Measurements from ENCODE around the gene TMEM109.

TMEM109 gene

DNA sequence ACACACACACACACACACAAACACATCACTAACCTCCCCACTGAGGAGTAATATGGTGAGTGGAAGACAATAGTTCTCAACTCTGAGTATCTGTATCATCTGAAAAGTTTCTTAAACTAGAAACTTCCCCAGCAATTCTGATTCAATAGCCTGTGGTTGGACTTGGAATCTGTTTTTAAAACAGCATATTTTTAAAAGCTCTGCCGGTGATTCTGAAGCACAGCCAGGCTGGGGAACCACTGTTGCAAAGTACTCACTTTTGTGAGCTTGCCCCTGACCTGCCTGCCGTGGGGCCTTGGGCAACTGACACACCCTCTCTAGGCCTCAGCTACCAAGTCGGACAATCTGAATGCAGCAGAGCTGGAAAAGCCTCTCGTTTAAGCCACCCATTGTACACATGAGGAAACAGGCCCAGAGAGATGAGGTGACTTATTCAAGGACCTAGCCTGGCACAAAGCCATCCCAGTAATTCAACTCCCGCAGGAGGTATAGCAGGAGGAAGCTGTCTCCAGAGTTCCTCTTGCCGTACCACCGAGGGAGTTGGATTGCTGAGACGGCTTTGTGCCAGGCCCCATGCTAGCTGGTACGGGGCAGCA, 29.1 kb downstream of the TMEM109 start:
- no peak for DNase-seq (ENCODE audit: low read depth)

DNA sequence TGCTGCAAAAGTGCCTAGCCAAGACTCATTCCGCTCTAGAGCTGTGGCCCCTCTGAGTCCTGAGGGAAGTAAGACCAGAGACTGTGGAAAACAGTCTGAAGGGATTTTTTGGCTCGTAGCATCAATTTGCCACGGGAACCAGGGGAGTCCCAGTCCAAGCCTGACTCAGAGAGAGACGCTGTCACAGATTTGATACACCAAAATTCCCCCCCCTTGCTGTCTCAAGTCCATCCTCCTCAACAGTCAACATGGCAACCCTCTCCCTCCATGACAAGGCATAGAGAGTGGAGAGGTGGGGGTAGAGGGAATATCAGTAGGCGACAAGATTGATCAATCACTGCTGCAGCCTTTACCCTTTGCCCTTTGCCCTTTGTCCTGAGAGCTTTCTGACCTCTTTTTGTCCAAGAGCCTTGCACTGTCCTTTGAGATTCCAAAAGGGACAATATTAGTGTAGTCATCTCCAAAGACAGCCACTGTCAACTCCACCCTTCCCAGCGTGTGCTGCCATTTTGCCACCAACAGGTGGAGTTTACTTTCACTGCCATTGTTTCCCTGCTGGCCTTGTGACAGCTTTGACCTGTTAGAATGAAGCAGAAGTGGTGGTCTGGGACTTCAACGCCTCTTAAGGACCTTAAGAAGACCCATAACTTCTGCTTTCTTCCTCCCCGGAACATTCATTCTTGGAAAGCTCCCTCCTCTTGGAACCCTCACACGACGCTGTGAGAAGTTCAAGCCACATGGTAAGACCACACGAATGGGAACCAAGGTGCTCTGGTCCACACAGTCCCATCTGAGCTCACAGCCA, 30.7 kb downstream of the TMEM109 start:
- DNase-seq (ENCODE audit: low read depth), result no peak

DNA sequence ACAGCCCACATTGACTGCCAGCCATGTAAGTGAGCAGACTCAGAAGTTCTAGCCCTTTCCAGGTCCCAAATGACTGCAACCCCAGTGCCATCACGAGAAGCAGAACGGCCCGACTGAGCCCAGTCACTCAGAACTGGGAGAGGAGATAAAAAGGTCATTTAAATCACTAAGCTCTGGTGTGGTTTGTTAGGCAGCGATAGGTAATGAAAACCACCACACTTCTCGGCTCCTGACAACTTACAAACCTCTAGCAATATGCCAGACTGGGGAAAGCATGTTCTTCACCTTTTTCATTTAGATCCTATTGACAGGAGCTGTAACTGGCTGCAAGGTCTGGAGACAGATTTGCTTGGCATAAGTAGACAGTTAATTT, 31.3 kb downstream of the TMEM109 start:
- no peak for DNase-seq (ENCODE audit: low read depth)

DNA sequence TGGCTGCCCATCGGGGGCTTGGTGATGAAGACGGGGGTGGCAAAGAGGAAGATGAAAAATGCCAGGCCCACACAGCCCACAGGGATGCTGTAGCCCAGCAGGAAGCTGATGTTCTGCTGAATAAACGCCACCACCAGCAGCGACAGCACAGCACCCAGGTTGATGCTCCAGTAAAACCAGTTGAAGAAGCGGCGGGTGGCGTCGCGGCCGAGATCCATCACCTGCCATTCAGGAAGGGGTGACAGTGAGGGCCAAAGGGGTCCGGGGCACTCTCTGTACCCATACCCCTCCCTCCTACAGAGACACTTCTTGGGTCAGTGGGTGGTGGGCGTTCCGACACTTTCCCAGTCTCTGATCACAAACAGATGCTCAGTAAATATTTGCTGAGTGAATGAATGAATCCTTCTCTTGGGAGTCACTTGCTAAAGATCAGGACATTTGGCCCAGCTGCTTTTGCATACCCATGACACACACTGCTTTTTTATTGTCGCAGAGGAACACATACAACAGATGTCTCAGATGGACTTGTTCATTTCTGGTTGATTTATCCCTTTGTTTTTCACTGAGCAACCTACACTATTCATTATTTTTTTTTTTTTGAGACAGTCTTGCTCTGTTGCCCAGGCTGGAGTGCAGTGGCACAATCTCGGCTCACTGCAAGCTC, 32.8 kb downstream of the TMEM109 start:
- no peak for DNase-seq (ENCODE audit: low read depth)

DNA sequence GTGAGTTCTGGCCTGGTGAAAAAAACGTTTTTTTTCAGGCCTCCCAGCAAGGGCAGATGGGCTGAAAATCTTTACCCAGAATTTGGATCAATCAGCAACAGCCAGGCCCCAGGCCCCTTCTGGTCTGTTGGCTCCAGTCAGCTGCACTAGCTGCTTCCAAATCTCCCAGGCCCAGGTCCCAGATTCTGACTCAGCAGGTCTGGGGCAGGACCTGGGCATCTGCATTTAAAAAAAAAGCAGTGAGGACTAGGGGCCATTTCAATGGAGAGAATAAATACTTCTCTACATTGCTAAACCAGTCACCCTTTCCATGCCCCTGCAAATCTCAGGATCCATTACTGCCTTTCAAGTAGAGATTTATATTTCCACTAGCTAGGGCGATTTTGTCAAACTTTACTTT, 33.7 kb downstream of the TMEM109 start:
- DNase-seq (ENCODE audit: low read depth), result no peak

DNA sequence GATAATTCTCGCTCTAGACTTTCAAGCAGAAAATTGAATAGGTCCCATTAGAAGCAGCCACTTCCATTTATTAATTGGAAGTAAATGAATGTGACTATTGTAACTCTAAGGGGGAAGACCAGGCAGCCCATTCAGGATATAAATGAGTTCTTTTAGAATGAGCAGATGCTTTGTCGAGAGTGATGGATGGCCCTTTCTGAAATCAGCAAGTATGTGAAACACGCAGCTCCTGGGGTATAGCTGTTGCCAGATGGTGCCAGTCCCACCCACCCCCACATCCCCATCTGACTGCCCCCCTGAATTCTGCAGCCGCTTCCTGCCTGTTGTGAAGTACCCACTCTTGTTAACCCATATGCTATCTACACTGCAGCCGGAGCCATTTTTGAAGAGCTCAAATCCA, 34.3 kb downstream of the TMEM109 start:
- no peak for DNase-seq (ENCODE audit: low read depth)

DNA sequence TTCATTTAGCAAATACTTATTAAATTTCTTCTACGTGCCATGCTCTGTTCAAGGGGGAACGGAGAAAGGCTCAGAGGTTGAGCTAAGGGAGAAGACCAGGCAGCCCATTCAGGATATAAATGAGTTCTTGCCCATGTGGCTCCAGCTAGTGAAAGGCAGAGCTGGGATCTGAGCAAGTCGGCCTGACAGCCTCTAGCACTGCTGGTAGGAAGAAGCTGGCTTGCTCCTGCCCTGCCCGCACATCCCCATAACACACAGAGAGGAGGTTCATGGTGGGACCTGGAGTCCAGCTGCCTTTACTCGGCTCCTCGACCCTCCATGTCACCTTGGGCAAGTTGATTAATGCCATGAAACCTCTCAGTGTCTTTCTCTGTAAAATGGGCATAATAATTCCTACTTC, 36.1 kb downstream of the TMEM109 start:
- DNase-seq (ENCODE audit: low read depth), result no peak

DNA sequence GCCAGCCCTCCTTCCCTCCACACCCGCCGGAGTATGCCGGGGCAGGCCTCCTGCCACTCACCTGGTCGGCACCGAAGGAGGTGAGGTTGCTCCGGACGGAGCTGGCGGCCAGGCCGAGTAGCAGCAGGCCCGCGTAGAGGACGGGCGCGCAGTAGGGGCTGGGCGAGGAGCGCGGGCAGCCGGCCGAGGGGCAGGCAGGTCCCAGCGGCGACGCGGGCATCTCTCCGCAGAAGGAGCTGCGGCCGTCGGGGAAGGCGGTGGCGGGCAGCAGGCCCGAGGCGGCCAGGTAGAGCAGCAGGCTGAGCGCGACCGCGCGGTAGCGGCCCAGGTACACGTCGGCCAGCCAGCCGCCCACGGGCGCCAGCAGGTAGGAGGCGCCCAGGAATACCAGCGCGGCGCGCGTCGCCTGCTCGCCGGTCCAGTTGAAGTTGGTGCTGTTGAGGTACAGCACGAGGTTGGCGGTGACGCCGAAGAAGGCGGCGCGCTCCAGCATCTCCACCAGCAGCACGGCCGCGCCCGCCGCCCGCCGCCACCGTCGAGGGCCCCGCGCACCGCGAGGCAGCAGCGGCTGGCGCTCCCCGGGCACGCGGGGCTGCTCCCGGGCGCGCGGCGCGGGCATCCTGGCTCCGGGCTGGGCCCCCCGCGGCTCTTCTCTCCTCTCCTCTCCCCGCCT, 37.1 kb downstream of the TMEM109 start:
- DNase-seq (ENCODE audit: low read depth), result no peak

DNA sequence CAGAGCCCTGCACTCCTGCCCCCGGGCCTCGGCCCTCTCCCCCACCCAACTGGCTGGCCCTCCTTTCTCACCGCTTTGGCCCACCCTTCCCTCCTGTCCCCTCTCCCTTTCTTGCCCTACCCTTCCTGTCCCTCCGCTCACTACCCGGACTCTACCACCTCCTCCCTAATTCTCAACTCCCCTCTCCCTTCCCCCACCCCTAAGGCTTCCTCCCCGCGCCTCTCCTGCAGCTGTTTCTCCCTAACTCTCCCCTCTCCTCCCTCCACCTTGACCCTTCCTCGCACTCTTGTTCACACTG, 37.6 kb downstream of the TMEM109 start:
- DNase-seq (ENCODE audit: low read depth), result no peak

DNA sequence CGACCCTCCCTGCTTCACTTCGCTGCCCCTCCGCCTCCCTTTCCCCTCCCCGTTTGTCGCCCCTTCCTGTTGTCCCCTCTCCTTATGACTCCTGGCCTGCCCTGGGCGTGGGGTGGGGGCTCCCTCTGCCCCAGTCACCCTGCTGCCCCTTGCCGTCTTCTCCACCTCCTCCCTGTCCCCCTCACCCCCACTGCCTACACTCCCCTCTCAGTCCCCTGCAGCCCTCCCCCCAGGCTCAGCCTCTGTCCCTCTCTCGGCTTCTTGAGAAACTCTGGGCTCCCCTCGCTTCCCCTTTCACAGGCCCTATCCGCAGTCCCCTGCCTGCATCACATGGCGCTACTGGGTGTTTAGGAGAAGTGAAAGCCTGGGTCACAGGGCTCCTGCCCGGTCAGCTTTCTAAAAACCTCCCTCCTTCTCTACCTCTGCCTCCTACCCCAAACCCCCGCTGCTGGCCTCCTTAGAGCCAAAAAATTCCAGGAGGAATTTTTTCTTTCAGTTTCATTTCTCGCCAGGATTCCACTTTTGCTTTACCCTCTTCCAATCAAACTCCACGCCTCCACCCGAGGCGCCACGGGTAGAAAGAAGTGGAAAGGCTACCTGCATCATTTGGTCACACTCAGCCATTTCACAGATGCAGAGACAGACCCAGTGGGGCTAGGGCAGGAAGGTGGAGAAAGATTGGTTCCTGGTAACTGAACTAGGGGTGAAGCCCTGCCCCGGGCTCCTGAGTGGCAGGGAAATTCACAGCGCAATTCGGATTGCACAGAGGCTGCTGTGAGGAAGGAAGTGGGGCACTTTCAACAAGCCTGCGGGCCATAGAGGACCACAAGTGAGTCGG, 38.2 kb downstream of the TMEM109 start, which contains the start of gene SLC15A3:
Gene SLC15A3 (minus strand): TSS at position 273 of the 838 bp plus-strand sequence. CDS start 625 bp downstream, outside the sequence.
- DNase-seq (ENCODE audit: low read depth), result no peak

DNA sequence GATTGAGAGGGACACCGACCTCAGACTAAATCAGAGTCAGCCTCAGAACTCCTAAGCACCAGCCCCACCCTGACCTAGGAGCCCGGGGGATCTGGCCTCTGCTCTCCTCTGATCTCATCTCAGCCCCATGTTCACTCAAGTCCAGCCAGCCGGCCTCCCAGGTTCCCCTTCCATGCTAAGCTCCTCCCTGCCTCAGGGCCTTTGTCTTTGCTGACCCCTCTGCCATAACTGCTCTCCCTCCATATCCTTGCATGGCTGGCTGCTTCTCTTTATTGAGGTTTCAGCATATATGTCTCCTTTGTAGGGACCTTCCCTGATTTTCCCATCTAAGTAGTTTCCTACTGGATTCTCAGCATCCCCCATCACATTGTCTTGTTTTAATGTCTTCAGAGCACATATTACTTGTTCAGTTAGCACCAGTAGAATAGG, 38.8 kb downstream of the TMEM109 start:
- no peak for DNase-seq (ENCODE audit: low read depth)

DNA sequence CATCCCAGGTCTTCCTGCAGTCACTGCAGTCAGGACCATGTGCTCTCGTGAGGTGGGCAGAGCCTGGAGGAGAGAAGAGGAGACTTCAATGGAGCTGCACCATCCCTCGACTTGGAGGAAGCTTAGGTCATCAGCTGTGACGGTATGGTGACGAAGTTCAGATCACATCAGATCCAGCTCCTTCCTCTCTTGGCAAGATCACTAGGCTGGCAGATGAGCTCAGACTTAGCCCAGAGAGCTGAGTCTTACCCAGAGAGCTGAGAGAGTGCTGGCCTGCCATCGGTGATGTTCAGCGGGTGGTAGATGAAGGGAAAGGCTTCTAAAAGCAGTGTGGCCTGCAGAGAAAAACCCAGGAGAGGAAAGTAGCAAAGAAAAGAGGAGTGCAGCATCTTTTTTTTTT, 39.8 kb downstream of the TMEM109 start:
- DNase-seq (ENCODE audit: low read depth), result no peak

DNA sequence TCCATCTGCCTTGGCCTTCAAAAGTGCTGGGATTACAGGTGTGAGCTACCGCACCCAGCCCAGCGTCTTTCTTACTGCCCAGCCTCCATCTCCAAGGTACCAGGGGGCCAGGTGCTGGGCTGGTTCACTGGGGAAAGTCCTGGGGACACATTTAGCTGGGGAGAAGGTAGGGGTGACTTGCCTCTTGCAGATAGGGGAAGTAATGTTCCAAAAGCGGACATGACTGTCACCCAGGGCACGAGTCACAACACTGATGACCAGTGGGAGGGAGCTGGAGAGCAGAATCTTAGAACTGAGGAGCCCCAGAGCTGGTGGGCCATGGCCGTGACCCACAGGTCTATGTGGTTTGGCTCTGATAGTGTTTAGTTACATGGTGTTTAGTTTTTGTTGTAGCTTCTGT, 40.5 kb downstream of the TMEM109 start:
- no peak for DNase-seq (ENCODE audit: low read depth)

DNA sequence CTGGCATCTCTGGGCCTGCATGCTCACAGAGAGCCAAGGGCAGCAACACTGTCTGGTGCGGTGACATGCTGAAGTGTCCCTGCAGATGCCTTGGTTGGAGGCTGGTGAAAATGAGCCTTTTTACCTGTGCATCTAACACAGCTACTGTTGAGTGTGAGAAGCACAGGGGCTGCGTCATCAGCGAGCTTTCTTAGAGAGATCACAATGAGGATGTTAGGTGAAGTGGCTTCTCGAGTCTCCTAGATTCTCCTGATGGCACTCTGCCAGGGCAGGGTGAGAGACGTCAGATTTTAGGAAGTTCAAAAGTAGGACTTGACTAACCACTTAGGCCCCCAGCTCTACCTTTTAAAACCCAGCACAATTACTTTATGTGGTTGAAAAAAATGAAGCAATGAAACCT, 41.6 kb downstream of the TMEM109 start:
- DNase-seq (ENCODE audit: low read depth), result no peak

DNA sequence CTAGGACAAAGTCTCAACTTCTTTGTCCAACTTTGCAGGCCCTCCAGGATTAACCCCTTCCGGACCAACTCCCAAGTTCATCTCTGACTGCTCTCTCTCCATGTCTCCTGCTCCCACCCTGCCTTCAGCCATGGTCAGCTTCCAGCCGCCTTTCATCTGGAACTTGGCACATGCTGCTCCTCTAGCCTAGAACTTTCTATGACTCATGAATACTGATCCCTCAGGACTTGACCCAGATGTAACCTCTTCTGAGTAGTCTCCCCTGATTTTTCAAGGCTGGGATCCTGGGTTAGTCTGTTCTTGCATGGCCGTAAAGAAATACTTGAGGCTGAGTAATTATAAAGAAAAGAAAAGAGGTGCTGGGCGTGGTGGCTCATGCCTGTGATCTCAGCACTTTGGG, 43.2 kb downstream of the TMEM109 start:
- DNase-seq (ENCODE audit: low read depth), result no peak

DNA sequence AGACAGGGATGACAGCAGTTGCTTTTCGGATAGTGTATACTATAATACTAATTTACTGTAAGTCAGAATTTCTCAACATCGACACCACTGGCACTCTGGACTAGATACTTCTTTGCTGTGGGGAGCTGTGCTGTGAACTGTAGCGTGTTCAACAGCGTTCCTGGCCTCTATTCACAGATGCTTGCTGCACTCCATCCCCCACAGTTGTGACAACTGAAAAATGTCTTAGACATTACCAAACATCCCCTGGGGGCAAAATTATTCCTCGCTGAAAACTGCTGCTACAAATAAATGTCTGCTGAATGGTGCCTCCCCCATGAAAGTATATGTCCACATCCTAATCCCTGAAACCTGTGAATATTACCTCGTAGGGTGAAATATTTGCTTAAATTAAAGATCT, 45.5 kb downstream of the TMEM109 start:
- no peak for DNase-seq (ENCODE audit: low read depth)

DNA sequence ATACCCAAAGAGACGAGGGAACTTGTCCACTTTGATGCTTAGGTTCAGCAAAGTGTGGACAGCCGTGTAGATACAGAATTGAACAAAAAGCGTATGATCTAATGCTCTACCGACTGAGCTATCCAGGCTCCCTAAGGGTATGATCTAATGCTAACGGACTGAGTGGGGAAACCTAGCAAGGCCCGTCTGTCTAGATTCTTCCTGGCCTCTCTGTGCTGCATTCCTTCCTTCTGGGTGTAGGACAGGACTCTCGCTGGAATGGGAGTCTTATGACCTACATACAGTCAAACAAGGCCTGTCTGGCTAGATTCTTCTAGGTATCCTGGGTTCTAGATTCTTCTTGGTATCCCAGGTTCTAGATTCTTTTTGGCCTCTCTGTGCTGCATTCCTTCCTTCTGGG, 46.4 kb downstream of the TMEM109 start:
- no peak for DNase-seq (ENCODE audit: low read depth)

DNA sequence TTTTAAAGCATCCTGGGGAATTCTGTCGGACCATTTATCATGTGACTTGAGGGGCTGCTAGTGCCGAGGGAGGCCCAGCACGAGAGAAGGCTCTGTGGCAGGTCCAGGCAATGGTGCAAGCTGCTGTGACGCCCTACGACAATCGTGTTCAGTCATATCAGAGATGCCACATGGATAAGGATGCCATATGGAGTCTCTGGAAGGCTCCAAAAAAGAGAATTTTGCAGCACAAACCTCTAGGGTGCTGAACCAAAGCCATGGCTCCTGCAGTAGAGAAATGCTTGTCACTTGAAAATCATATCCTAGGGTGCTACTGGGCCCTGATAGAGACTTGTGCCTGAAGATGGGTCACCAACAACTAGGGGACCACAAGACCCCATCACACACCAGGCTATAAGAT, 50.8 kb downstream of the TMEM109 start:
- no peak for DNase-seq (ENCODE audit: low read depth)

DNA sequence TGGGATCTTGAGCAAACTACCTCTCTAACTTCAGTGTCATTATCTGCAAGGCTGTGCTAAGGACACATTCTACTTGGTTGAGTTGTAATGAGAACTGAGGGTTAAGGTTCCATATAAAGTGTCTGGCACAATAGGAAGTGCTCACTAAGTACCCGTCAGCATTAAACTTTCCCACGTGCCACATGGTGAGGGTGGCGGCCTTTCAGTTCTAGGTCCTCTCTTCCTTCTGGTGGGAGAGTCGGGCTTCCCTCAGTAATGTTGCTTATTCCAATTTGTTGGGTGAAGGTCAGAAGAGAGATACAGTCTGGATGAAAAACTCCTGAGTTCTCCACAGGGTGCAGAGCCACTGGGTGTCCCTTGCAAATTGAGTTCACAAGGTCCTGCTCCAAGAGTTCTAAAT, 52.9 kb downstream of the TMEM109 start:
- no peak for DNase-seq (ENCODE audit: low read depth)

DNA sequence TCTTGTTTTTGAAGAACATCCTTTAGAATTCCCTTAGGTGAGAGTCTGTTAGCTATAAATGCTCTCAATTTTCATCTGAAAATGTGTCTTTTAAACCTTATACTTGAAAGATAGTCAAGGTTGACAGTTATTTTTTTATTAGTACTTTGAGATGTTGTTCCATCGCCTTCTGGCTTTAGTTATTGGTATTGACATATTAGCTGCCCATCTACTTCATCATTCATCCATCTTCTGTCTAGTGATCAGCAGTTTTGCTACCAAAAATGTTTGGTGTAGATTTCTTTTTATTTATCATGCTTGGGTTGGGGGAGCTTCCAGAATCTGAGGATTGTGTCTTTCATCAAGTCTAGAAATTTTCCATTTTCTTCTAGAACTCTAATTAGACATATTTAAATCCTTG, 54.3 kb downstream of the TMEM109 start:
- no peak for DNase-seq (ENCODE audit: low read depth)

DNA sequence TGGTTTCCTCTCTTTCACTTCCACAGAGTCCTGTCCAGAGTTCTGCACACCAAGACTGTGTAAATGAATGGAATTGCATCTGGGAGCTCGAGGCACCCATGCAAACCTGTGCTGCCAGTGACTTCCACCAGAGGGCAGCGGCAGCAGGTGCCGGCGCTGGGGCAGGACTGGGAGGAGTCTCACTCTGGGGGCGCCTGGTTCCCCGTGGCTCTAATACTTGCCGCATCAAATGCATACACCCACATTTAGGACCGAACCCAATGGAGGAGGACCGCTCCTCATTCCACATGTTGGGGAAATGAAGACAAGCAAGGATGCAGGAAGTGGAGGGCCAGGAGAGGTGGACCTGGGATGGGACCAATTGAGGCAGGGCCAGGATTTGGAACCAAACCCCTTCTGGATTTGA, 56.4 kb downstream of the TMEM109 start:
- peak; percentile 71 for DNase-seq (ENCODE audit: low read depth)

DNA sequence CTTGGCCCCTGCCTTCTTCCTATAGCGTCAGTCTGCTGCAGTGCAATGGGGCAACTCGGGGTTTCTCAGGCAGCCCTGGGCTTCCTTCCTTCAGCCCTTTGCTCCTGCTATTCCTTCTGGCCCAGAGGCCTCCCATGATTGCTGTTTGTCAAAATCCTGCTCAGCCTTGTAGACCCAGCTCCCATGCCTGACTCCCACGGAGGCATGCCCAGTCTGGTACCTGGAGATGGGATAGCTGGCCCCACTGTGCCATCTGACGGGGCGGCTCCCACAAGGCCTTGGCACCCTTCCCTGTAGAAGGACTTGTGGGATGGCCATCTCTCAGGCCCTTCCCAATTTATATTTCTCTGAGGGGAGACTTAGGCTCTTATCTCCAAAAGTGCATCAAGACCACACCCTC, 56.9 kb downstream of the TMEM109 start:
- DNase-seq (ENCODE audit: low read depth), result no peak
